Left ventricle myocardium inferior (tissue), 1 donor: ENCODE data around the gene TEAD1. TPM values are rescaled to one million over a fixed set of nuclear protein-coding genes. Genes with fewer than 3 reads are reported as not detected.

ENCODE experiments used
- DNase-seq: peaks from one replicate; pipeline ENCODE4 v3.0.0-alpha.2; 2020
- H3K27ac ChIP-seq: fragments of 200-600 bp; replicated peaks from 2 replicates; pipeline ENCODE4 v1.8.0; 2021
- H3K27me3 ChIP-seq: fragments of 200-600 bp; 2 replicates; pipeline ENCODE4 v1.8.0; 2021; ENCODE audit warnings: low read depth
- H3K36me3 ChIP-seq: fragments of 200-600 bp; 2 replicates; pipeline ENCODE4 v1.8.0; 2021
- H3K4me1 ChIP-seq: fragments of 200-600 bp; 2 replicates; pipeline ENCODE4 v1.8.0; 2021
- H3K4me3 ChIP-seq: fragments of 200-600 bp; 2 replicates; pipeline ENCODE4 v1.8.0; 2021; ENCODE audit warnings: mild to moderate bottlenecking, moderate library complexity
- H3K9me3 ChIP-seq: fragments of 200-600 bp; replicated peaks from 2 replicates; pipeline ENCODE4 v1.8.0; 2021
- CTCF ChIP-seq: fragments of 200-600 bp; IDR thresholded peaks from 2 replicates; pipeline ENCODE4 v1.8.0; 2021; ENCODE audit warnings: antibody characterized with exemption, mild to moderate bottlenecking, borderline replicate concordance
- intact Hi-C: fragments of 100-400 bp; cut with micrococcal nuclease; formaldehyde crosslinking; loops from one replicate; pipeline ENCODE4 v1.11.0; 2022
- total RNA-seq: library from RNA; stranded (reverse); fragmentation: NEBNext Ultra II Directional; extraction: Animal tissue kit (Norgen Biotek cat#: 25700); gene quantifications from one replicate; pipeline ENCODE4 v1.2.1, GENCODE V29; 2021
- donor health status: DM: no; HTN: yes; CAD: no; lungs with severe emphysema.

The TEAD1 gene
- total RNA-seq, 1 donor from 2014 or later, result 121 TPM

- no peak overlapping the region for H3K4me3 ChIP-seq
- H3K27ac ChIP-seq, result no peak overlapping the region
- no peaks in the 10 kb centered on the region for H3K9me3 ChIP-seq
- no peaks in the 10 kb centered on the region for H3K27me3 ChIP-seq
- peaks cover 53% of the 10 kb centered on the region for H3K4me1 ChIP-seq
- intact Hi-C loops, result loop anchor here (5.0 kb wide), 1 partner anchor 574 kb away; no protein-coding TSS in a partner anchor
- peaks cover 19% of the 10 kb centered on the region for H3K36me3 ChIP-seq
- DNase-seq, result no peak
- no peak for TF ChIP-seq CTCF
These were observed 227.1 kb downstream of the TEAD1 start for GRCh38 chr11:12901272-12901671.

DNA sequence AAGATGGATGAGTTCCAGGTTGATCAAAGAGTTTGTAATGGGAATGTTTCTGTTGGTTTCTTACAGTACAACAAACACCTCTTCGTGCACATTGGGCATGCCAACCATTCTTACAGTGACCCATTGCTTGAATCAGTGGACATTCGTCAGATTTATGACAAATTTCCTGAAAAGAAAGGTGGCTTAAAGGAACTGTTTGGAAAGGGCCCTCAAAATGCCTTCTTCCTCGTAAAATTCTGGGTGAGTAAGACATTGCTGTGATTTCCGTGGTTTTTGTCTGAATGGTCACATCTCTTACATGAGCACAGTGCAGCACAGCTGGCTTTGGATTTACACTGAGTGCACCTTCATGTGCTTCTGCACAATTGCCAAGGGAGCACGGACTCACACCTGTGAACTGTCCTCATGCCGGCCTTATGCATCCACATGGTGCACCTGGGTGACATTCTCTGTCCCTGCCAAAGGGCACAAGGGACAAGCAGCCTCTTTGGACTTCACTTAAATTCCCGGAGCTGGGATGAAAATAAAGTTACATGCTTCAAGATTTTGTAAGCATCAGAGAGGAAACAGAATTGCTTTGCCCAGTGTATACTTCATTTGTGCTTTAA lies 227.8 kb downstream of the TEAD1 start:
- no peak for TF ChIP-seq CTCF

GRCh38 chr11:12902791-12903486 lies 228.7 kb downstream of the TEAD1 start:
- Histone ChIP-seq H3K4me1 (peaks cover 40% of the 10 kb centered on the region), H3K27ac (no peak overlapping the region), H3K27me3 (no peaks in the 10 kb centered on the region), H3K9me3 (no peaks in the 10 kb centered on the region), H3K4me3 (no peak overlapping the region), H3K36me3 (peaks cover 19% of the 10 kb centered on the region)
- intact Hi-C loops, result loop anchor here (5.0 kb wide), 1 partner anchor 576 kb away; no protein-coding TSS in a partner anchor
- TF ChIP-seq CTCF, result no peak
- DNase-seq, result no peak

More for the DNA sequence above, 227.8 kb downstream of the TEAD1 start:
- Histone ChIP-seq H3K4me3 (no peak overlapping the region), H3K36me3 (peaks cover 19% of the 10 kb centered on the region), H3K27ac (no peak overlapping the region), H3K4me1 (peaks cover 46% of the 10 kb centered on the region), H3K27me3 (no peaks in the 10 kb centered on the region), H3K9me3 (no peaks in the 10 kb centered on the region)
- no peak for DNase-seq
- intact Hi-C loops, result loop anchor here (5.0 kb wide), 1 partner anchor 575 kb away; no protein-coding TSS in a partner anchor

DNA sequence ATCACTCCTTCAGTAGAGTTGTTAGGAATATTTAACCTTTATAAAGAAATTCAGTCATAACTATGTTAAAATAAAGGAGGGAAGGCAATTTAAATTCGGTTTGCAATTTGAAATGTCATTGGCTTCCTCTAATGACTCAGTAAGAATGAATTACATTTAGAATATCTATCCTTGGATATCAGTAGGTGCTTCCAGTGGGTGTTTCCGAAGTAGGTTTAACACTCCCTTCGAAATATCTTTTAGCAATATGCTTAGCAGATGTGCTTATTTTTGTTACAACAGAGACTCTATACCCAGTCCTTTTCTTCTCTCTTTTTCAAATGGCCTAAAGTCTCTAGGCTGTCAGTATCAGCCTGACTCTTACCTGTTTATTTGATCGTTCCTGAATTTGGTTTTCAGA lies 231.2 kb downstream of the TEAD1 start:
- no peak for TF ChIP-seq CTCF
- Histone ChIP-seq H3K4me3 (no peak overlapping the region), H3K27ac (no peak overlapping the region), H3K9me3 (no peaks in the 10 kb centered on the region), H3K36me3 (peaks cover 23% of the 10 kb centered on the region), H3K4me1 (peaks cover 20% of the 10 kb centered on the region), H3K27me3 (no peaks in the 10 kb centered on the region)
- intact Hi-C loops, result no loop called here
- DNase-seq, result no peak

DNA sequence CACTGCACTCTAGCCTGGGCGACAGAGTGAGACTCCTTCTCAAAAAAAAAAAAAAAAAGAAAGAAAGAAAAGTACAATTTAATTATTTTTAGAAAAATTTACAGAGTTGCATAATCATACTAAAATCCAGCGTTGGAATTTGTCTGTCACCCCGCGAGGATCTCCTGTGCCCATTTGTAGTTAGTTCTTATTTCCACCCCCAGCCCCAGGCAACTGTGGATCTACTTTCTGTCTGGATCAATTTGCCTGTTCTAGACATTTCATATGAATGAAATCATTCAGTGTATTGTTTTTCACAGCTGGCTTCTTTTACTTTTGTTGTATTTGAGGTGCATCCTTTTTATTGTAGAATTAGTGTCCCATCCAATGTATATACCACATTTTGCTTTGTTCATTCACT lies 232.3 kb downstream of the TEAD1 start:
- no peak overlapping the region for H3K4me3 ChIP-seq
- H3K27me3 ChIP-seq, result no peaks in the 10 kb centered on the region
- no peak for TF ChIP-seq CTCF
- peaks cover 9% of the 10 kb centered on the region for H3K4me1 ChIP-seq
- H3K27ac ChIP-seq, result no peak overlapping the region
- H3K9me3 ChIP-seq, result no peaks in the 10 kb centered on the region
- peaks cover 23% of the 10 kb centered on the region for H3K36me3 ChIP-seq
- intact Hi-C loops, result no loop called here
- DNase-seq, result no peak
